Panc1 (cell line): Measurements from ENCODE around the gene RER1. TPM values are rescaled to one million over a fixed set of nuclear protein-coding genes. Genes with fewer than 3 reads are reported as not detected.

ENCODE experiments used
- ATAC-seq: fragments of 200-7000 bp; cut with Tn5 transposase; 2 replicates; pipeline ENCODE4 v1.9.1; 2020; ENCODE audit warnings: mild to moderate bottlenecking, moderate library complexity
- BruUV-seq: library from RNA; stranded (reverse); fragments of 400-500 nt; replicated peaks from 2 replicates; lab custom pipeline; 2021; lab: Mats Ljungman, UMichigan
- CTCF ChIA-PET: fragments of 300-600 bp; sonication (Branson Sonifier 250); formaldehyde crosslinking; loops from one replicate; lab custom pipeline; 2022; ENCODE audit warnings: antibody characterized with exemption; lab: Charles Lee
- POLR2A ChIA-PET: fragments of 300-600 bp; sonication (Branson Sonifier 250); formaldehyde crosslinking; loops from one replicate; lab custom pipeline; 2022; ENCODE audit warnings: antibody characterized with exemption; lab: Charles Lee
- DNase-seq: peaks from one replicate; pipeline ENCODE4 v3.0.0-alpha.2; 2010; ENCODE audit warnings: low read depth, low spot score
- H3K27ac ChIP-seq: 2 replicates; pipeline ENCODE4 v1.5.1; 2011; ENCODE audit warnings: mild to moderate bottlenecking, low read length, inconsistent platforms
- H3K27me3 ChIP-seq: fragments of 200-500 bp; sonication (Bioruptor generic); 2 replicates; pipeline ENCODE4 v1.6.0; 2014; ENCODE audit warnings: low read length, inconsistent platforms; ENCODE audit not compliant: control insufficient read depth, insufficient read depth
- H3K36me3 ChIP-seq: fragments of 200-500 bp; sonication (Bioruptor generic); 2 replicates; pipeline ENCODE4 v1.5.1; 2014; ENCODE audit warnings: inconsistent platforms, mild to moderate bottlenecking, low read length, moderate library complexity; ENCODE audit not compliant: control insufficient read depth, insufficient read depth
- H3K4me1 ChIP-seq: 2 replicates; pipeline ENCODE4 v1.5.1; 2011; ENCODE audit warnings: inconsistent platforms, mild to moderate bottlenecking, low read length, moderate library complexity; ENCODE audit not compliant: control insufficient read depth, insufficient read depth
- H3K4me3 ChIP-seq, 2 experiments: 2 replicates each; pipeline ENCODE4 v1.5.1; 2011 to 2012; ENCODE audit warnings: low read depth in 2 of 2, low read length in 2 of 2, mild to moderate bottlenecking in 2 of 2, inconsistent platforms in 1 of 2, moderate library complexity in 1 of 2
- H3K9me3 ChIP-seq: fragments of 200-500 bp; sonication (Bioruptor generic); 2 replicates; pipeline ENCODE4 v1.5.1; 2014; ENCODE audit warnings: low read depth, mild to moderate bottlenecking, inconsistent platforms, low read length, moderate library complexity; ENCODE audit not compliant: control insufficient read depth, insufficient read depth
- POLR2AphosphoS5 ChIP-seq: IDR thresholded peaks from 2 replicates; pipeline ENCODE4 v1.6.1; 2012; ENCODE audit warnings: mild to moderate bottlenecking, low read depth, low read length, moderate library complexity
- REST ChIP-seq, 2 experiments: IDR thresholded peaks; 2 replicates each; pipeline ENCODE4 v1.6.1; 2011 to 2012; ENCODE audit warnings: low read depth in 2 of 2, control low read depth in 1 of 2, low read length in 1 of 2, mild to moderate bottlenecking in 1 of 2, moderate library complexity in 1 of 2; ENCODE audit not compliant: insufficient read depth in 1 of 2
- SIN3A ChIP-seq: IDR thresholded peaks from 2 replicates; pipeline ENCODE4 v1.6.1; 2012; ENCODE audit warnings: low read depth, mild to moderate bottlenecking, low read length, moderate library complexity, borderline replicate concordance; ENCODE audit not compliant: insufficient read depth
- TCF7L2 ChIP-seq: IDR thresholded peaks from 2 replicates; pipeline ENCODE4 v1.6.1; 2011; ENCODE audit warnings: mild to moderate bottlenecking, low read depth, low read length, inconsistent platforms
- in situ Hi-C: cut with HindIII; loops from 2 replicates; pipeline ENCODE4 v1.10.0; 2016; ENCODE audit warnings: low sequenced_read_pairs, low pct_unique_long_range_greater_than_20kb
- intact Hi-C: fragments of 100-400 bp; cut with micrococcal nuclease; formaldehyde crosslinking; loops from one replicate; pipeline ENCODE4 v1.10.0; 2022; ENCODE audit not compliant: unreplicated experiment
- total RNA-seq: library from RNA; stranded (reverse); gene quantifications from one replicate; pipeline ENCODE4 v1.2.1, GENCODE V29; 2021; ENCODE audit not compliant: unreplicated experiment
- TF ChIP-seq, protein P1 (sequence below): fragments of 450-650 bp; IDR thresholded peaks from 2 replicates; pipeline ENCODE4 v1.5.1; 2017; ENCODE audit warnings: mild to moderate bottlenecking

RER1 gene
- total RNA-seq, 1 experiment from 2014 or later, result 235 TPM

DNA sequence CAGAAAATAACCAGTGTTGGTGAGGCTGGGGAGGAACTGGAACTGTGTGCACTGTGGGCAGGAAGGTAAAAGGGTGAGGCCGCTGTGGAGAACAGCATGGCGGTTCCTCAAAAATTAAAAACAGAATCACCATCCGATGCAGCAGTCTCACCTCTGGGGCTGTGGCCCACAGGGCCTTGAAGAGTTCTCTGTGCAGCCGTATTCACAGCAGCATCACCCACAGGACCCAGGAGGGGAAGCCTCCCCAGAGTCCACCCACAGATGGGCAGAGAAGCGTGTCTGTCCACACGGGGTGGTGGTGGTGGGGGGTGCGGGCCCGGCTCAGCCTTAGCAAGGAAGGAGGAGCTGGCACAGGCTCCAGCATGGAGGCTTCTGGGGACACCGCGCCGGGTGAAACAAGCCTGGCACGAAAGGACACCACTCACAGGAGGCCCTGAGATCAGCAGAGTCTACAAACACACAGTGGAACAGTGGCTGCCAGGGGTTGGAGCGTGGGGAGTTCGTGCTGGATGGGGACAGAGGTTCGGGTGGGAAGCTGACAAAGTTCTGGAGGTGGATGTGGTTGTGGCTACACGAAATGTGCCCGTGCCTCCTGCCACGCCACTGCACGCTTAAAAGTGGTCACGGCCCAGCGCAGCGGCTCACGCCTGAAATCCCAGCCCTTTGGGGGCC lies 11.8 kb upstream of the RER1 start:
- Histone ChIP-seq H3K27me3 (no peaks in the 10 kb centered on the region), H3K9me3 (no peaks in the 10 kb centered on the region), H3K4me3 (no peak overlapping the region), H3K4me1 (peaks cover 9% of the 10 kb centered on the region), H3K36me3 (no peaks in the 10 kb centered on the region), H3K27ac (no peak overlapping the region)
- in situ Hi-C loops, result no loop called here
- ChIA-PET CTCF (no interaction called here), POLR2A (no interaction called here)
- ATAC-seq (no peak), DNase-seq (no peak)
- no peak for TF ChIP-seq TCF7L2
- TF ChIP-seq, protein P1, sequence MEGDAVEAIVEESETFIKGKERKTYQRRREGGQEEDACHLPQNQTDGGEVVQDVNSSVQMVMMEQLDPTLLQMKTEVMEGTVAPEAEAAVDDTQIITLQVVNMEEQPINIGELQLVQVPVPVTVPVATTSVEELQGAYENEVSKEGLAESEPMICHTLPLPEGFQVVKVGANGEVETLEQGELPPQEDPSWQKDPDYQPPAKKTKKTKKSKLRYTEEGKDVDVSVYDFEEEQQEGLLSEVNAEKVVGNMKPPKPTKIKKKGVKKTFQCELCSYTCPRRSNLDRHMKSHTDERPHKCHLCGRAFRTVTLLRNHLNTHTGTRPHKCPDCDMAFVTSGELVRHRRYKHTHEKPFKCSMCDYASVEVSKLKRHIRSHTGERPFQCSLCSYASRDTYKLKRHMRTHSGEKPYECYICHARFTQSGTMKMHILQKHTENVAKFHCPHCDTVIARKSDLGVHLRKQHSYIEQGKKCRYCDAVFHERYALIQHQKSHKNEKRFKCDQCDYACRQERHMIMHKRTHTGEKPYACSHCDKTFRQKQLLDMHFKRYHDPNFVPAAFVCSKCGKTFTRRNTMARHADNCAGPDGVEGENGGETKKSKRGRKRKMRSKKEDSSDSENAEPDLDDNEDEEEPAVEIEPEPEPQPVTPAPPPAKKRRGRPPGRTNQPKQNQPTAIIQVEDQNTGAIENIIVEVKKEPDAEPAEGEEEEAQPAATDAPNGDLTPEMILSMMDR, result no peak
- TF ChIP-seq SIN3A, result no peak
- TF ChIP-seq REST (IDR thresholded peaks at IDR 0.05; ENCODE audit: insufficient read depth in 1 of 2, low read depth in 2 of 2, low read length in 1 of 2), result no peak
- no peak for TF ChIP-seq POLR2AphosphoS5
- no TSS peak for BruUV-seq
- intact Hi-C loops, result loop anchor here (2.0 kb wide), 1 partner anchor 185 kb away; the partner anchor contains the start of gene FAAP20

DNA sequence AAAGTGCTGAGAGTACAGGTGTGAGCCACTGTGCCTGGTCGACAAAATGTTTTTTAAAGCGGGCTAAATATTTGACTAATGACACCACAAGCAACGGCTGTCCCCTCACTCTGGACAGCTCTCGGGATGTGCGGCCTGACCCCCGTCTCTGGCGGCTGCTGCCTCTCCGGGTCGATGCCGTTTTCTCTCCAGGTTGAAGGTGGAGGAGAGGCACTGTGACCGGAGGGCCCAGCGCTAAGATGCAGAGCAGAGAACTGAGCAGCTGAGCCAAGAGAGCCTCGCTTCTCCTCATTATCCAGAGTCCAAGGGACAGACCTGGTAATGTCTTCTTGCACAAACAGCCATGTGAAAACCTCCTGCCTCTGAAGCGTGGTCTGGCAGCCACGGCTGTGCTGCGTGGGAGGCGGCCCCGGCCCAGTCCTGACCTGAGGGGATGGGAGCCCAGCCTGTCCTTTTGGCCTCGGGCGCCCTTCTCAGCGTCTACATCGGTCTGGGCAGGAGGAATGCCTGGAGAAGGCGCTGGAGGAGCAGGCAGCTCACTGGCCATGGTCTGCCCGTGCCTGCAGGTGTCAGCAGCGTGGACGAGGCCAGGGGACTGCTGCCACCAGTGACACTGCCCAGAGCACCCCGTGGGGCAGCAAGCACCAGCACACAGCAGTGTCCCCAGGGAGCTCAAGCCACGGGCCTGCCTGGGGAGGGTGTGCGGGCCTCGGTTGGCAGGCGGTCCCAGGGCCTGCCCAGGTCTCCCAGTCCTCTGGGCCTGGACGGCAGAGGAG lies 10.6 kb upstream of the RER1 start:
- Histone ChIP-seq H3K4me1 (peaks cover 5% of the 10 kb centered on the region; the same call in 1 of the 2 replicates), H3K27me3 (no peaks in the 10 kb centered on the region), H3K36me3 (no peaks in the 10 kb centered on the region), H3K27ac (no peak overlapping the region), H3K9me3 (no peaks in the 10 kb centered on the region), H3K4me3 (no peak overlapping the region)
- ATAC-seq, result no peak
- ChIA-PET CTCF (interaction anchor here (0.6 to 2.2 kb wide), 11 partner anchors 11 to 206 kb away, joined by 3 to 38 read pairs (median 4); partner anchors contain the start of genes FAAP20 and RER1), POLR2A (no interaction called here)
- TF ChIP-seq SIN3A, result no peak
- TF ChIP-seq, protein P1, result no peak
- no peak for TF ChIP-seq POLR2AphosphoS5
- TF ChIP-seq REST (IDR thresholded peaks at IDR 0.05; ENCODE audit: insufficient read depth in 1 of 2, low read depth in 2 of 2, low read length in 1 of 2), result no peak
- TF ChIP-seq TCF7L2, result no peak
- in situ Hi-C loops (no loop called here), intact Hi-C loops (loop anchor here (2.0 kb wide), 1 partner anchor 186 kb away; the partner anchor contains the start of gene FAAP20)
- BruUV-seq, result no TSS peak
- DNase-seq, result no peak
